Middle frontal gyrus (tissue), 1 donor: ENCODE results near the gene DARS2.
"Not testable (repeated sequence)": the region's sequence is repeated elsewhere in the genome, so short reads cannot be mapped to it uniquely, and the experiment has no call there.

Experiments used
- DNase-seq: peaks from one replicate; pipeline ENCODE4 v3.0.0-alpha.2; 2015; ENCODE audit warnings: low spot score; ENCODE audit errors: extremely low spot score

The DARS2 gene

GRCh38 chr1:173861731-173862145, 37.3 kb downstream of the DARS2 start:
- DNase-seq: no peak

DNA sequence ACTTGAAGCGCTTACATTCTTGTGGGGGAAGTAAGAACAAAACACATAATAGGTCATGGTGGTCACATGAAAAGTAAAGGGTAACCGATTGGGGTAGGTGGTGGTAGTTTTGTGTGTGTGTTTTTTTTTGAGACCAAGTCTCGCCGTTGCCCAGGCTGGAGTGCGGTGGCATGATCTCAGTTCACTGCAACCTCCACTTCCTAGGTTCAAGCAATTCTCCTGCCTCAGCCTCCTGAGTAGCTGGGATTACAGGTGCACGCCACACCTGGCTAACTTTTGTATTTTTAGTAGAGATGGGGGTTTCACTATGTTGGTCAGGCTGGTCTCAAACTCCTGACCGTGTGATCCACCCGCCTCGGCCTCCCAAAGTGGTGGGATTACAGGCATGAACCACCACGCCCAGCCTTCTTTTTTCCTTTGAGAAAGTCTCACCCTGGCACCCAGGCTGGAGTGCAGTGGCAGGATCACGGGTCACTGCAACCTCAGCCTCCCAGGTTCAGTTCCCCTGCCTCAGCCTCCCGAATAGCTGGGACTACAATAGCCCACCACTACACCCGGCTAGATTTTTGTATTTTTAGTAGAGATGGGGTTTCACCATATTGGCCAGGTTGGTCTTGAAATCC, 37.8 kb downstream of the DARS2 start:
- not testable (repeated sequence) for DNase-seq

DNA sequence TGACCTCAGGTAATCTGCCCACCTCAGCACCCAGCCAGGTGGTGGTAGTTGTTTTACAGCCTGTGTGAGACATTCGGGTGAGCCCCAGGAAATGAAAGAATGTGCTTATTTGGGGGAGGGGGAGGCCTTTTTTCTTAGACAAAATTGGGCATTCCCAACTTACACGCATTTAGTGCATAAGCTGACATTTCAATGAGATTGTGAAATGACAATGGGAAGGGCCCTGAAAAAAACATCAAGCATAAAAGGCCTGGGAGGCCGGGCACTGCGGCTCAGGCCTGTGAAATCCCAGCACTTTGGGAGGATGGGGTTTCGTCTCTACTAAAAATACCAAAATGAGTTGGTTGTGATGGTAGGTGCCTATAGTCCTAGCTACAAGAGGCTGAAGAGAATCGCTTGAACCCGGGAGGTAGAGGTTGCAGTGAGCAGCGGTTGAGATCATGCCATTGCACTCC, 38.3 kb downstream of the DARS2 start:
- no peak for DNase-seq

GRCh38 chr1:173863224-173864161, 39.0 kb downstream of the DARS2 start:
- no peak for DNase-seq

GRCh38 chr1:173864179-173864867, 39.9 kb downstream of the DARS2 start:
- DNase-seq: no peak

DNA sequence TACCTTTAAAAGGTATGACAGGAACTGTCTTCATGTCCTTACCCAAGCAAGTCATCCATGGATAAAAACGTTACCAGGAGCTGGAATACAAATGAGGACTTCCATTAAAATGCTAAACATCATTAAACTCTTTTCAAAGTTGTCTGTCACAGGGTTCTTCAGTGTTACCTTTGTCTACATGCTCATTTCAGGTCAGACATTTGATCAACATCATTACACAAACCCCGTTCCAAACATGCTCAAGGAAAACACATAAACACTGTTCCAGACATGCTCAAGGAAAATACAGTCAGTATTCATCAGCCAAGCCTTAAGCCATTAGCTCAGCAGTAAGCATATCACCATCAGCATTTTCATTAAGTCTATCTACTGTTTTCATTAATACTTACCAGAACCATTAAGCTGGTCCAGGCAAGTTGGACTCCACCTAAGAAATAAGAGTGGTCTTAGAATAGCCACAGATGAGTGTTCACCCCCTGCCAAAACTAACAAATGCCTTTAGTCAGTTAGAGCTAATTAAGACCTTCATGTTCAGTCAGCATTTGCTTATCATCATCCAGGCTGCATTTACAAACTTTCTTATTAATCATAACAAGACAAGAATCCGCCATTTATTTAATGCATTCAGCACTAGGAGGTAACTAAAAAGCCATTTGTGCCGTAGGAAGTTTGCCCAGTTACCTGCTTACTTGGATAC, 41.1 kb downstream of the DARS2 start:
- DNase-seq: no peak

GRCh38 chr1:173866413-173867115, 42.1 kb downstream of the DARS2 start:
- no peak for DNase-seq

- no peak for DNase-seq
Measured at GRCh38 chr1:173867141-173867752, 42.8 kb downstream of the DARS2 start.

- peak; percentile 96 for DNase-seq
Measured at GRCh38 chr1:173867753-173868265, 43.3 kb downstream of the DARS2 start, which contains the start of gene GAS5. TSS of gene GAS5 (minus strand) at chr1:173867989.

DNA sequence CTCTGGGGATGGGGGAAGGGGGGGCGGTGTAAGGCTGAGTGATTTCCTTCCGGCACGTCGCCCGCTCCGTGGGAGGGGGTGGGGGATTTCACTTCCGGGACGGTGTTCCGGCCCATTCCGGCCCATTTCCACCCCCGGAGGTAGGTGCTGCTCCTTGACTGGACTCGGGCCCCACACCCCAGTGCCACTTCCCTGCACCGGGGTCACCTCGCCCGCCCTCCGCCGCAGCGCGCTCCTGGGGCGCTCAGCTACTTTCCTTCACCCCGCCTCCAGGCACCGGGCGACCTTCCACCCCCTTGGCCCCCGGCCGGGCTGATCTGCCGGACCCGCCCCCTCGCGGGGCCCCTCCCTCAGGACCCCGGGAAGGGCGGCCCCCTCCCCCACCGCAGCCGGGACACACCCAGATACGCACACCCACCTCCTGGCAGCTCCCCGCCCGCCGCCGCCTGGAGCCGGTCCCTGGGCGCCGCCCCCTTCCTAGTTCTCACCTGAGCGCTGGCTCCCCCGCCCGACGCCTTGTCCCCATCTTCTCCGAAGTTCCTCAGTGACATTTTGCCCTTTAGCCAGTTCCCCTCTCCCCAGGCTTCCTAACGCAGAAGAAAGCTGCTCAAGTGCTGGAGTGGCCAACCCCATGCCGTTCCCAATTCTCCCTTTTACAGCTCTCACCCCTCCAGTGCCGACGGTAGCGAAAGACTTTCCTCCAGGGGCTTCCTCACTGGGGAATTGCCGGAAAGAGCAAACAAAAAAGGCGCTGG, 44.0 kb downstream of the DARS2 start, which contains the start of gene ZBTB37:
TSS of gene ZBTB37 (plus strand) at position 115 of the 755 bp plus-strand sequence. CDS start 1,846 bp downstream, outside the sequence.
- no peak for DNase-seq

GRCh38 chr1:173869021-173869359, 44.5 kb downstream of the DARS2 start:
- no peak for DNase-seq

DNA sequence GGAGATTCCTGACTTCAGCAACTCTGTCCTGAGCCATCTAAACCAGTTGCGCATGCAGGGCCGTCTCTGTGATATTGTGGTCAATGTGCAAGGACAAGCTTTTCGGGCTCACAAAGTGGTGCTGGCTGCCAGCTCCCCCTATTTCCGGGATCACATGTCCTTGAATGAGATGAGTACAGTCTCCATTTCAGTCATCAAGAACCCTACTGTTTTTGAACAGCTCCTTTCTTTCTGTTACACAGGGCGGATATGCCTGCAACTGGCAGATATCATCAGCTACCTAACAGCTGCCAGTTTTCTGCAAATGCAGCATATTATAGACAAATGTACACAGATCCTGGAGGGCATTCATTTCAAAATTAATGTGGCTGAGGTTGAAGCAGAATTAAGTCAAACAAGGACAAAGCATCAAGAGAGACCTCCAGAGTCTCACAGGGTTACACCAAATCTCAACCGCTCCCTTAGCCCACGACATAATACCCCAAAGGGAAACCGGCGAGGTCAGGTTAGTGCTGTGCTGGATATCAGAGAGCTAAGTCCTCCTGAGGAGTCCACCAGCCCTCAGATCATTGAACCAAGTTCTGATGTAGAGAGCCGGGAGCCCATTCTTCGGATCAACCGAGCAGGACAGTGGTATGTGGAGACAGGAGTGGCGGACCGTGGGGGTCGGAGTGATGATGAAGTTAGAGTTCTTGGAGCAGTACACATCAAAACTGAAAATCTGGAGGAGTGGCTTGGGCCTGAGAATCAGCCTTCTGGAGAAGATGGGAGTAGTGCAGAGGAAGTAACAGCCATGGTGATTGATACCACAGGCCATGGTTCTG, 46.0 kb downstream of the DARS2 start:
- DNase-seq: no peak

GRCh38 chr1:173871091-173871490, 46.6 kb downstream of the DARS2 start:
- no peak for DNase-seq

GRCh38 chr1:173871500-173871899, 47.0 kb downstream of the DARS2 start:
- DNase-seq: no peak

GRCh38 chr1:173876732-173877131, 52.3 kb downstream of the DARS2 start:
- no peak for DNase-seq

DNA sequence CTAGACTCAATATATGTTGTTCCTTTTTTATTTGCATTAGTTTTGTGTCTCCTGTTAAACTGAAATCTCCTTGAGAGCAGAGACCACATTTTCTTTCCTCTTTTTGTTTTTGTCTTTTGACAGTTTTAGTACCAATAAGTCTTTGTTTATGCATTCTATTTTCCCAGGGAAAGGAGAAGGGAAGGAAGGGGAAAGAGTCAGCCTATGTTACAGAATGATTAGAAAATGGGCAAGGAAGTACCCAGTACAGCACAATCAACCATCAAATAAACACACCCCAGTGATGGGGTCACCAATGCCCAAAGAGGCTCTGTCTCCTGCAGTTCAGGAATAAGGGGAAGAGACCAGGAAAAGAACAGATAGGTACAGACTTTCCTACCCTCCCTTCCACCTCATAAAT, 53.8 kb downstream of the DARS2 start:
- DNase-seq: no peak

- DNase-seq: not testable (repeated sequence)
Measured at GRCh38 chr1:173881117-173881516, 56.6 kb downstream of the DARS2 start.

DNA sequence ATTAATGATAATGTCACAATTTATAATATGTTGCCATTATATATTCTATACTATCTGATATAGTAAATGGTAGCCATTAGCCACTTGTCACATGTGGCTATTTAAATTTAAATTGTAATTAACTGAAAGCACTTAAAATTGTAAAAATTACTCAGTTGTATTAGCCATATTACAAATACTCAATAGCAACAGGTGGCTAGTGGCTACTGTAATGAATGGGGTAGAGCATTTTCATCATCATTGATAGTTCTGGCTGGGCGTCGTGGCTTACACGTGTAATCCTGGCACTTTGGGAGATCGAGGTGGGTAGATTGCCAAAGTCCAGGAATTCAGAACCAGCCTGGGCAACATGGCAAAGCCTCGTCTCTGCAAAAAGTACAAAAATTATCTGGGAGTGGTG, 60.2 kb downstream of the DARS2 start:
- DNase-seq: no peak
